ENCODE results near the gene DENND4B. TPM values are rescaled to one million over a fixed set of nuclear protein-coding genes. Genes with fewer than 3 reads are reported as not detected.
"Not testable (repeated sequence)": the region's sequence is repeated elsewhere in the genome, so short reads cannot be mapped to it uniquely, and the experiment has no call there.

DENND4B gene
- total RNA-seq, 2 donors from 2014 or later, result 22.0 to 26.6 TPM

DNA sequence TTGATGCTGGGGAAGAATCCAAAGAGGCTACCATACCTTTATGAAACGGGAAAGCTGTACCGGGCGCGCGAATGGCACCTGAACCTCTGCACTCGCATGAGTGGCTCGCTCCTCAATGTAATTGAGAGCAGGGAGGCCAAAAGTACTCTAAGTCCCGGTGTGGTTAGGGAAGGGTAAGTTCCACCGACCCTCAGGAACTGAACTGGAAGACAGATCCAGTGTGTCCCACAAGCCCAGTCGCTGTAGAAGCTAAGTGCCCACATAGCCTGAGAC is 24.8 kb downstream of the DENND4B start:
- no peak for DNase-seq (ENCODE audit: low spot score)
- TF ChIP-seq, protein P1, sequence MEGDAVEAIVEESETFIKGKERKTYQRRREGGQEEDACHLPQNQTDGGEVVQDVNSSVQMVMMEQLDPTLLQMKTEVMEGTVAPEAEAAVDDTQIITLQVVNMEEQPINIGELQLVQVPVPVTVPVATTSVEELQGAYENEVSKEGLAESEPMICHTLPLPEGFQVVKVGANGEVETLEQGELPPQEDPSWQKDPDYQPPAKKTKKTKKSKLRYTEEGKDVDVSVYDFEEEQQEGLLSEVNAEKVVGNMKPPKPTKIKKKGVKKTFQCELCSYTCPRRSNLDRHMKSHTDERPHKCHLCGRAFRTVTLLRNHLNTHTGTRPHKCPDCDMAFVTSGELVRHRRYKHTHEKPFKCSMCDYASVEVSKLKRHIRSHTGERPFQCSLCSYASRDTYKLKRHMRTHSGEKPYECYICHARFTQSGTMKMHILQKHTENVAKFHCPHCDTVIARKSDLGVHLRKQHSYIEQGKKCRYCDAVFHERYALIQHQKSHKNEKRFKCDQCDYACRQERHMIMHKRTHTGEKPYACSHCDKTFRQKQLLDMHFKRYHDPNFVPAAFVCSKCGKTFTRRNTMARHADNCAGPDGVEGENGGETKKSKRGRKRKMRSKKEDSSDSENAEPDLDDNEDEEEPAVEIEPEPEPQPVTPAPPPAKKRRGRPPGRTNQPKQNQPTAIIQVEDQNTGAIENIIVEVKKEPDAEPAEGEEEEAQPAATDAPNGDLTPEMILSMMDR (IDR thresholded peaks at IDR 0.05), result no peak

DNA sequence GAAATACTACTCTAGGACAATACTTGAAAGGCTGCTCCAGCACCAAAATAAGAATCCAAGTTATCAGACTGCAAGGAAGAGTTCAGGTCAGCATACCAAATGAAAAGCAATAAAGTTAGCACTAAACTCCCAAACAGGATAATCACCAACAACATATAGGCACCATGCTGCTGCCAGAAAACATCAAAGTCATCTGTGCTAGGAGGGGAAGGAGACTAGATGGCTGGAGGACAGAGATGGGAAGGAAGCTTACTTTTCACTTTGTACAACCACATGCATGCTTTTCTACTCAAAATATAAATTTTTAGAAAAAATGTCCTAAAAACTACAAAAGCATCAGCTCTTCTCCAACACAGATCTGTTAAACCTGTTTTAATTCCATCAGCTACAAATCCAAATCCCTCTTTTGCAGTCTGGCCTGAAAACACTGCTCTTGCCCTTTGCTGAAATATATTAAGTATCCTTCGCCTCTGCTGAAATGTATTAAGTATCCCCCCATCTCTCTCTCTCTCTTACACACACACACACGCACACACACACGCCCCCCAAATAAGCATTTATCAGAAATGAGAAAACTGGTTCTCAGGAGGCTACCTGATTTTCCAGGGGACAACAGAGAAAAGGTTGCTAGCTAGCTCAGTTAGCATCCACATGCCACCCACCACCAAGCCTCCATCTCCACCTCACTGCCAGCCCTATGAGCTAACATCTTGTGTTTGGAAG is 25.3 kb downstream of the DENND4B start:
- H3K27ac ChIP-seq, result peak overlapping the region; percentile 94 to 96
- no peaks in the 10 kb centered on the region for H3K36me3 ChIP-seq
- peak overlapping the region; percentile 73 to 84 for H3K4me3 ChIP-seq
- H3K9me3 ChIP-seq, result no peaks in the 10 kb centered on the region
- no peaks in the 10 kb centered on the region for H3K27me3 ChIP-seq
- H3K4me1 ChIP-seq, result peaks cover 0 to 43% of the 10 kb centered on the region in 2 donors
- TF ChIP-seq, protein P1 (IDR thresholded peaks at IDR 0.05), result no peak
- no peak for DNase-seq (ENCODE audit: low spot score)

More for the DNA sequence above, 24.8 kb downstream of the DENND4B start:
- H3K9me3 ChIP-seq, result no peaks in the 10 kb centered on the region
- H3K36me3 ChIP-seq, result no peaks in the 10 kb centered on the region
- peaks cover 0 to 43% of the 10 kb centered on the region in 2 donors for H3K4me1 ChIP-seq
- H3K27ac ChIP-seq, result peak overlapping the region; percentile 94 to 96
- peak overlapping the region; percentile 73 to 84 for H3K4me3 ChIP-seq
- H3K27me3 ChIP-seq, result no peaks in the 10 kb centered on the region

DNA sequence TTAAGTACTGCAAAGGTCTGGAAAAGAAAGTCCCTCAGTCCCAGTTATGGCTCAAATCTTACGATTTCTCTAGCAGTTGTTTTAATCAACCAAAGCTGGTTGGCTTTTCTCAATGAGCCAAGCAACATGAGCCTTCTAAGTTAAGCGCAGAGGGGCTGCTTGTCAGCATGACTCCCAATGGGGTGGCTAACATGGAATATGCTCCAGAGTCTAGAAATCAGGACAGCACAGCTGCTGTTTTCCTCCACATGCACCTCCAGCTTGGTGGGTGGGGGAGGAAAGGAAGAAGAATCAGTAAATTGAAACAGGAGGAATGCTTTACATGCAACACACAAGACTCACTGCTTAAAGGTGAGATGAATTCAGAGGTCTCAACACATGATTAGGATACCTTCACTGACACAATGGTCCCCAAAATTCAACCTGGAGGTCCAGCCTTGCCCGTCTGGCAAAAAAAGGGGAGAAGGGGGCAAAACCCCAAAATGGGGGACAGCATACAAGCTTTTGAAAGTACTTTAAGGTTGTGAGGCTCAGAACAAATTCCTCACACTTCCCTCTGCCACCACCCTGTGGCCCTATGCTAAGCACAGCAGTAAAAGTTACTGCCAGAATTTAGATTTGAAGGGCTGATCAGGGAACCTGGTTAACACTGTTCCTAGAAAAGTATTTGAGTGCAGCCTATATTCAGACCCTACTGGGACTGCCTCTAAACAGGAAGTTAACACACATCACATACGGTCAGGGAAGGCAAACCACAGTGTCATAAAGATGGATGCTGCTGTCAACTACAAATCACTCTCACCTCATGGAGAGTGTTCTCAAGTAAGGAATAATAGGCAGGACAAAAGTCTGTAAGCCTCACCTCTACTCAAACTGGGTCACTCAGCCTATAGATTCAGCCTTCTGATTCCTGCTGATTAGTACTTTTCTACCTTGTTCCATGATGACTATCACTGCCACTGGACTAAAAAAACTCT is 26.4 kb downstream of the DENND4B start:
- Histone ChIP-seq H3K27me3 (no peaks in the 10 kb centered on the region), H3K4me3 (no peak overlapping the region), H3K9me3 (no peaks in the 10 kb centered on the region), H3K4me1 (peaks cover 0 to 43% of the 10 kb centered on the region in 2 donors), H3K27ac (peak overlapping the region; percentile 25 to 96), H3K36me3 (no peaks in the 10 kb centered on the region)
- TF ChIP-seq, protein P1 (IDR thresholded peaks at IDR 0.05), result peak in 1 of 2 donors; percentile 51
- DNase-seq (ENCODE audit: low spot score), result no peak

DNA sequence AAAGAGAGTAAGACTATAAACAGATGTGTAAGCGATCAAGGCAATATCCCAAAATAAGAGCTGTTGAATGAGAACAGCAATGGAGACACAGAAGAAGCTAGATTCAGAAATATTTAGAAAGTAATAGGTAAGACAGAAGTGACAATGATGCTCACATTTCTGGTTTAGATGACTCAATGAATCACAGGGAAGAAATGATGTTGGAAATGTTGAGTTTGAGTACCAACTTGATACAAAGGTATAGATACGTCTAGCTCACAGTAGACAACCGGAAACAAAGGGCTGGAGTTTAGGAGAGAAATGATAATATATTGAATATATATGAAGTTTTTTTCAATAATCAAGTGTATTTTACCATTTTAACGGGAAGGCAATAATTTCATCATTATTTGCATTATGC is 30.2 kb downstream of the DENND4B start:
- no peaks in the 10 kb centered on the region for H3K36me3 ChIP-seq
- no peaks in the 10 kb centered on the region for H3K9me3 ChIP-seq
- DNase-seq (ENCODE audit: low spot score), result no peak
- TF ChIP-seq, protein P1 (IDR thresholded peaks at IDR 0.05), result no peak
- H3K4me1 ChIP-seq, result peaks cover 0 to 30% of the 10 kb centered on the region in 2 donors
- no peaks in the 10 kb centered on the region for H3K27me3 ChIP-seq
- H3K4me3 ChIP-seq, result no peak overlapping the region
- H3K27ac ChIP-seq, result no peak overlapping the region

DNA sequence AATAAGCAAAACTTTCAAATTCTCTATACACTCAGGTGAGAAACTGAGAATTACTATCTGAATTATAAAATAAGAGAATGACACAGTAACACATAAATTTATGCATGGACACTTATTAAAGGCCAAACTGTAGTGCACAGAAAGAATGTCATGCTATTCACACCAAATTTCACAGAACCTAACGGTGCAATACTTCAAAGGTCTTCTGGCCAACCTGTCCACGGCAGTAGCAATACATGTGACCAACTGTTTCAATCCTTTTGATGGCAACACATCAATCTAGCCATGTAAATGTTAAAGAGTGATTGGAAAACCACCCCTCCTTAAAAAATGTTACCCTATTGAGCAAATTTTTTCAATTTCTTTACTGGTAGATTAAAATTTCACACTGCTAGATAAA is 34.2 kb downstream of the DENND4B start:
- H3K36me3 ChIP-seq, result no peaks in the 10 kb centered on the region
- DNase-seq (ENCODE audit: low spot score), result no peak
- H3K9me3 ChIP-seq, result no peaks in the 10 kb centered on the region
- no peak overlapping the region for H3K4me3 ChIP-seq
- no peaks in the 10 kb centered on the region for H3K27me3 ChIP-seq
- no peaks in the 10 kb centered on the region for H3K4me1 ChIP-seq
- H3K27ac ChIP-seq, result no peak overlapping the region
- TF ChIP-seq, protein P1 (IDR thresholded peaks at IDR 0.05), result no peak

DNA sequence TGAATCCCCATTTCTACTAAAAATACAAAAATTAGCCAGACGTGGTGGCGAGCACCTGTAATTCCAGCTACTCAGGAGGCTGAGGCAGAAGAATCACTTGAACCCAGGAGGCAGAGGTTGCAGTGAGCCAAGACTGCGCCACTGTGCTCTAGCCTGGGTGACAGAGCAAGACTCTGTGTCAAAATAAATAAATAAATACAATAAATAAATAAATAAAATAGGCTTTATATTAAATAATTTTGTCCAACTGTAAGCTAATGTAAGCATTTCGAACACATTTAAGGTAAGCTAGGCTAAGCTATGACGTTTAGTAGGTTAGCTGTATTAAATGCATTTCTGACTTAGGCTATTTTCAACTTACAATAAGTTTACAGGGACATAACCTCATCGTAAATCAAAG is 36.0 kb downstream of the DENND4B start:
- not testable (repeated sequence) for H3K36me3 ChIP-seq; H3K4me1 ChIP-seq; H3K27ac ChIP-seq; H3K4me3 ChIP-seq; DNase-seq (ENCODE audit: low spot score); H3K9me3 ChIP-seq; H3K27me3 ChIP-seq
